LoVo (cell line): ENCODE measurements around the gene ACTR1B.
A peak's percentile ranks its signal among the peaks of the same experiment; 100 is the strongest.
"Not testable (repeated sequence)": the region's sequence is repeated elsewhere in the genome, so short reads cannot be mapped to it uniquely, and the experiment has no call there.

Experiments
- DNase-seq: peaks from one replicate; pipeline ENCODE4 v3.0.0-alpha.2; 2016; ENCODE audit warnings: low spot score

The ACTR1B gene

DNA sequence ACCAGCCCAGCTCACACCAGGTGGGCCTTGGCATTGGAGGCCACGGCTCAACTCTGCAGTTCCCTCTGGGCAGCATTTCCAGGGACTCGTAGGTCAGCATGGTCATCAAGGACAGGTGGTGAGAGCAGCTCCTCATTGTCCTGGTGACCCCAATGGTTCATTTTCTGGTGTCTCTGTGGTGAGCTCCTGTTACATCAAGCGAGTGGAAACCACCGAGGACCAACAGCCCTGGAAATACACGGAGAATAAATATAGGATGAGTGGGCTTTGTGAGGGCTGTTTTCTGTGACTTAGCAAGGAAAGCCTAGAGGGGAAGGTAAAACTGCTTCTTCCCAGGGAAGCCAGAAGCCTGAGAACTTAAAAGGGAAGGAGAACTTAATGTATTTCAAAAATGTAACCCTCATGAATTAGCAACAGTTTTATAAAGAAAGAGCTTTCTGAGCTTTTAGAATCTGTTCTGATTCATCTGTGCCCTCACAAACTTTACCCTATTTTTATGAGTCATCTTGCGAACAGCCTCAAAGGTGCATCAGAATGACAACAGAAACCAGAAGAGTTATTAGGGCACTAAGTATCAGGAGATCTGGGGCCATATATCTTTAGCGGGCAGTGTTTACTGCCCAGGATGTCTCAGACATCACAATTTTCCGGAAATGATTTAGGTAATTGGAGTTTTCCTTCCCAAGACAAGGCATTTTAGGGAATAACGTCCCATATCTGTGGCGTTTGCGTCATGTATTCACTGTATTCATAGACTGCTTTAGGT, 24.4 kb upstream of the ACTR1B start:
- DNase-seq, result no peak

DNA sequence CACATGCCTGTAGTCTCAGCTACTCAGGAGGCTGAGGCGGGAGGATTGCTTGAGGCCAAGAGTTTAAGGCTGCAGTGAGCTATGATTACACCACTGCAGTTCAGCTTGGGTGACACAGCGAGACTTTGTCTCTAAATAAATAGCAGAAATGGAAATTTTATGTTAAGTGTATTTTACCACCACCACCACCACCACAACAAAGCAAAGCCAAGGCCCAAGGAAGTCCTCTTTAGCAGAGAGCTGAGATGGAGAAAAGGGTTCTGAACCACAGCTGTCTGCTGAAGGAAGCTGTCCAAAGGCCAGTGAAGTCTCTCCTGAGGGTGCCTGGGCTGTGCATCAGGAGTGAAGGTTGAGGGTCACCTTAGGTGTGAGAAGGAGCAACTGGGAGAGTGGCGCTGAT, 23.4 kb upstream of the ACTR1B start:
- DNase-seq, result not testable (repeated sequence)

DNA sequence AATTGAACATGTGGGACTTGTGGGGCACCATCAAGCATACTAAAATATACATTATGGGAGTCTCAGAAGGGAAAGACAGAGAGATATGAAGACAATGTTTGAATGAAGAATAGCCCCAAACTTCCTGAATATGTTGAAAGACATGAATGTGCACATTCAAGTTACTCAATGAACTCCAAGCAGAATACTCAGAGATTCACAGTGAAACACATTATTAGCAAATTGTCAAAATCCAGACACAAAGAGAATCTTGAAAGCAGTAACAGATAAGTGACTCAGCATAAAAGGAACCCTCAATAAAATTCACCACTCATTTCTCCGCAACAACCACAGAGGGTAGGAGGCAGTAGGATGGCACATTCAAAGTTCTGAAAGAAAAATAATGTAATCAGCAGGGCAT, 14.5 kb upstream of the ACTR1B start:
- no peak for DNase-seq

DNA sequence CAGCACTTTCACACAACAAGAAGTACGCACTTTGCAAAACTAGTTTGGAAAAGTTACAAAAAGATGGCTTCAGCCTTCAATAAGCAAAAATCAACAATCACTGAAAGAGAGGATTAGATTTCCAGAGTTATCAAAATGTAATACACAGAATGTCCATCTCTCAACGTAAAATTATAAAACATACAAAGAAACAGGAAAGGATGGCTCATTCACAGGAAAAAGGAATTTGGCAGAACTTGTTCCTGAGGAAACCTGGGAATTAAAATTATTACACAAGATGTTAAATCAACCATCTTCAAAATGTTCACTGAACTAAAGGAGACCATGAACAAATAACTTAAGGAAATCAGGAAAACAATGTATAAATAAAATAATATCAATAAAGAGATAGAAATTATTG, 13.6 kb upstream of the ACTR1B start:
- no peak for DNase-seq

DNA sequence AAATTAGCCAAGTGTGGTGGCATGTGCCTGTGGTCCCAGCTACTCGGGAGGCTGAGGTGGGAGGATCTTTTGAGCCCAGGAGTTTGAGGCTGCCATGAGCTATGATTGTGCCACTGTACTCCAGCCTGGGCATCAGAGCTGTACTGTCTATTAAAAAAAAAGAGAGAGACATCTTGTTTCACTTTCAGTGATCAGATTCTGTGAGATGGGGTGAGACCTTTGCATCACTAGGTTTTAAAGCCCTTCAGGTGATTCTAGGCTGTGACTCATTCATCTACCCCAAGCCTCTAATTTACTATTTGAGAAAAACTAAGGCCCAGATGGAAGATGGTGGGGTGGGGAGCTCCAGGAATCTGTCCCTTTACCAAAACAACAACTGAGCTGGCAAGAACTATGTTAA, 12.8 kb upstream of the ACTR1B start:
- no peak for DNase-seq

DNA sequence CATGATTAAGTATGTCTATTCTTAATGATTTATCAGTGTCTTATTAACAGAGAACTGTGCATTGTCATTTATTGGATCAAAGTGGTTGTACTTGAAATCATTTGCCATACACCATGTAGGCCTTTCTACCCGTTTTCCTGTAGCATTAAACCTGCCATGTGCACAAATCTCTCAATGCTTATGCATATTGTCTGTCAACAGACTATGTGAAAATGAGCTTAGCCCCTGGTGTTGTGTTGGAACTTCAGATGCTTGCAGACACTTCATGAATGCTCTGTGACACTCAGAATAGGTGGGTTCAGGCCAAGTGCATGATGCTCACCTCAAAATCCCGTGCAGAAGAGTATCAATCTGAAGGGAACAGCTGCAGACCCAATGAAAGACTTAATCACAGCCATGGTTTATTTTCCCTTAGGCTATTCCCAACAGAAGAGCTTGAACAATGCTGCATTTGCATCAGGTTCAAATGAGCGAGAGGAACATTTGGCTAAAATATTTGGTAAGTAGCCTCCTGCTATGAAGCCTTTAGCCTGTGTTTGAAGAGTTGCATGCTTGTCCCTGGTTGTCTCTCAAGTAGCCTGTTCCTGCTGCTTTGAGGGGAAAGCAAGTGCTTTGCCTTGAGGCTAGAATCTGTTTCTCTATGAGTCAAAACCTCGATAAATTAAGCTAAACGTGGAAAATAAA, 11.7 kb upstream of the ACTR1B start:
- no peak for DNase-seq

DNA sequence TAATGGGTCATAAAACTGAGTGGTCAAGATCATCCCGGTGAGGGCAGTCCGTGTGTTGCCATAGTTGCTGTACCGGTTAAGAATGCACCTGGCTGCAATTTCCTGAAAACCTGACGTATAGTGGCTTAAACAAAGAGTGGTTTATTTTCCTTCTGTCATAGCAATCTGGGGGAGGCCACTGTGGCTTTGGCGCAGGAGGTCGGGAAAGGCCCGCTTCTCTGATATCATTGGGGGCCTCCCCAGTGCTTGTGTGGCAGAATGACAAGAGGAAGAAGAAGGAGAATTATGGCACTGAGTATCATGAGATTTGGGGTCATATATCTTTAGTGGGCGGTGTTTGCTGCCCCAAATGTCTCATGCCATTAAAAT, 10.1 kb upstream of the ACTR1B start:
- DNase-seq, result no peak

DNA sequence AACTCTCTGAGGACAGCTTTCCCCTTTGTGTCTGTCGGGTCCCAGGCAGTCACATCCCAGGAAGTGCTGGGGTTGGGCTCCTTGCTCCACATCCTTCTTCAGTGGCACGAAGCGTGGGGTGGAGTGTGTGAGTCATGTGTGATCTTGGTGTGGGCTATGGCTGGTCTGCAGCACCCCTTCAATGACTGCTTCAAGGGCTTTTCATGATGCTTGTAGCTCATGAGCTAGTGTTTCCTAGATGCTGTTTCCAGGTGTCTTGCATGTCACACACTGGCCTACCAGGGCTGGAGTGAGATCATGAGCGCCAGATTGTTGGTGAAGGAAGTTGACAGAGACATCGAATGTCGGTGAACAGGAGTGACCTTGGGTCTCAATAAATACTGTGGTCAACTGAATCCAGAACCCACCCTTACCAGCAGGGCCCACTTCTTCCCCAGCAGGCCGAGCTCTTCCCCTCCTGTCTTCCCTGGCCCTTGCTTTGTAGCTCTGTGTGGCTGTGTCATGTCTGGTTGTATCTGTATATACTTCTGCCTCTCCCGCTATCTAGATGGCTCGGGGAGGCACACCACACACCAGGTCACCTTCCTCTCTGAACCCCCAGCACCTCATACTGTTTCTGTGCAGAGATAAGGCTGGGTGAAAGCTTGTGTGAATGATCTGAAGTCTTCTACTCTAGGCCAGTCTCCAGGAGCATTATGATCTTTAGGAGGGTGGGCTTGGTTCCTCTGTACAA, 9.5 kb upstream of the ACTR1B start:
- DNase-seq, result no peak

DNA sequence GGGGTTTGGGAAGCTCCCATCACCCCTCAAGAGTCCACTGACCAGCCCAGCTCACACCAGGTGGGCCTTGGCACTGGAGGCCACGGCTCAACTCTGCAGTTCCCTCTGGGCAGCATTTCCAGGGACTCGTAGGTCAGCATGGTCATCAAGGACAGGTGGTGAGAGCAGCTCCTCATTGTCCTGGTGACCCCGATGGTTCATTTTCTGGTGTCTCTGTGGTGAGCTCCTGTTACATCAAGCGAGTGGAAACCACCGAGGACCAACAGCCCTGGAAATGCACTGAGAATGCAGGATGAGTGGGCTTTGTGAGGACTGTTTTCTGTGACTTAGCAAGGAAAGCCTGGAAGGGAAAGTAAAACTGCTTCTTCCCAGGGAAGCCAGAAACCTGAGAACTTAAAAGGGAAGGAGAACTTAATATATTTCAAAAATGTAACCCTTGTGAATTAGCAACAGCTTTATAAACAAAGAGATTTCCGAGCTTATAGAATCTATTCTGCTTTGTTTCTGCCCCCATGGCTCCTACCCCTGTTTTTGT, 8.8 kb upstream of the ACTR1B start:
- DNase-seq, result not testable (repeated sequence)

DNA sequence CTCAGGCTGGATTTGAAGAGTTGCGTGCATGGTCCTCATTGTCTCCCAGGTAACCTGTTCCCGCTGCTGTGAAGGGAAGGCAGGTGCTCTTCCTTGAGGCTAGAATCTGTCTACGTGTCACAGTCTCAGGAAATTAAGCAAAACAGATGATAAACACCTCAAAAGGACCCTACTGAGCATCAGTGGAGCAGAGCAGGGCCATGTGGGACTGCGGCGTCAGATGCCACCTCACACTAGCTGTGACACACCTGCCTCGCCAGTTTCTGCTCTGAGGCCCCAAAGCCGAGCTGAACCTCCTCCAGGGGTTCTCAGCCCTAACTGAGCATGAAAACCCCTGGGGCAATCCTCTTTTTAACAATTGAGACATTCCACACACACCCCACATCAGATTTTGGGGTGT, 7.7 kb upstream of the ACTR1B start:
- no peak for DNase-seq

DNA sequence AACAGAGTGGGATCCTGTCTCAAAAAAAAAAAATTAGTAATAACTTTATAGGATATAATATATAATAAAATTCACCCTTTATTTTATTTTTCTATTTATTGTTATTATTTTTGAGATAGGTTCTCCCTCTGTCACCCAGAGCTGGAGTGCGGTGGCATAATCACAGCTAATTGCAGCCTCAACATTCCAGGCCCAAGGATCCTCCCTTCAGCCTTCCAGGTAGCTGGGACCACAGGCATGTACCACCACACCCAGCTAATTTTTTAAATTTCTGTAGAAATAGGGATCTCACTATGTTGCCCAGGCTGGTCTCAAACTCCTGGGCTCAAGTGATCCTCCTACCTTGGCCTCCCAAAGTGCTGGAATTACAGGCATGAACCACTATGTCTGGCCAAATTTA, 6.6 kb upstream of the ACTR1B start:
- no peak for DNase-seq

DNA sequence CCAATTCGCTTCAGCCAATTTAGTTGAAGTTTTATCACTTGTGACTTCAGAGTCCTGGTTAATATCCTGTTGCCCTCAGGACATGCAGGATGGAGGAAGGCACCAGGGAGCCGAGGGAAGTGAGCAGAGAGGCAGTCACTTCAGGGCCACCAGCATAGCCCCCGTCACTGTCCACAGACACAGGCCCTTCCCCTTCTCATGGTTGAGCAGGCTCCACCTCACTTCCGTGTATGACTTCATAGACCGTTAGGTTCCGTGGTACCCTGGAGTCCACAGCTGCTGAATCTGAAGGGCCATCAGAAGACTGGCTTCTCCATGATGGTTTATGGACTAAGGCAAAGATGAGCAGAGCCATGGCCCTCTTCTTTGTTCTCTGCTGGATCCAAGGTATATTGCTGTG, 5.6 kb upstream of the ACTR1B start, which contains the start of gene C2orf92:
Gene C2orf92 (plus strand): TSS at position 266 of the 400 bp plus-strand sequence. CDS start 76 bp downstream, at position 342.
- no peak for DNase-seq

DNA sequence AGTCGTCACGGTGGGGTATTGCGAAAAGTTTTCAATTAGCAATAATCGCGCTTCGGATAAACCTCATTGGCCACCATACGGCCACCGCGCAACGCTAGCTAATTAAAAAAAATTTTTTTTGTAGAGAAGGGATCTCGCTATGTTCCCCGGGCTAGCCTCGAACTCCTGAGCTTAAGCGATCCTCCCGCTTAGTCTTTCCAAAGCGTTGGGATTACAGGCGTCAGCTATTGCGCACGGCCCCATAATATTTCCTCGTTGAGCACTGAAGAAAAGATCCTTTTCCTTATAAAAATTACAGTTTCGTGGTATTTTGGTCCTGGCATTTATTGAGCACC, 759 bp upstream of the ACTR1B start:
- no peak for DNase-seq

DNA sequence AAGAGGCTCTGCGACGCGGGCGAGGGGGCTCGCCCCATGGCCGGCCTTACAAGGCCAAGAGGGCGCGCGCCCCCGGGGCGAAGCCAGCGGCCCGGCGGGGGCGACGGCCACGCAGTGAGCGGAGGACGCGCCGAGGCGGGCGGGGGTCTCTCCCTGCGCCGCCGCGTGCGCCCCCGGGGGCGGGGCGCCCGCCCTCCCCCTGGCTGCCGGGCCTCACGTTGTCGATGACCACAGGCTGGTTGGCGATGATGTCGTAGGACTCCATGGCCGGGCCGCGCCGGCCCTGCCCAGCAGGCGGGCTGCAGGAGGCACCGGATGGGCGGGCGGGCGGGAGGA, 250 bp downstream of the ACTR1B start:
- DNase-seq, result no peak

DNA sequence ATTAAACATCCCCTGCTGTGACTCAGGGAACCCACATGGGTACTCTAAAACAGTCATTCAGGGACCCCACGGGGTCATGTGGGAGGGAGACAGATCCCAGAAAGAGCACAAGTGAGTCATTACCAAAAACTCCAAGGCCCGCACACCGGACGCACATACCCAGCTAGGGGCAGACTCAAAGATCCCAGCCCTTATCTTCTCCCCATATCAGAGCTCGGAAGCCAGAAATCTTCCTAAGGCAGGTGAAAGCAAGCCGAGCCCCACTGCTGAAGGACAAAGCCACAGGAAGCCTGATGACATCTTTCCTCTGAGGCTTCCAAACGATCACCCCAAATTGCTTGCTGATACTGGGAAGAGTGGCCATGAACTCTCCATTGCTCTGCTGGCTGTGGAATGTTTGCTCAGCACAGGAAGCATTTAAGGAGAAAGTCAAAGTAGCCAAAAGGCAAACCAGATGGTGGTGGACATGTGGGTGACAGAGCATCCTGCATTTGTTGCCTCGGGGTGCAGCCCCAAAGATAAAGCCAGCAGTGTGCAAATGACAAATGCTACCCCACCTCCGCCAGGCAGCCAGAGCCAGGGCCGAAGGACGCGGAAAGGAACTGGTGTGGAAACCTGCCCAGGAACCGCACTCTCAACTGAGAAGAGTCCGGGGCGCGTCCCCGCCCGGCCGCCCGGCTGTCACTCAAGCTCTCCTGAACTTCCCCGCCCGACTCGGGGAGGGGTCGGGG, 784 bp downstream of the ACTR1B start:
- peak; percentile 66 for DNase-seq

DNA sequence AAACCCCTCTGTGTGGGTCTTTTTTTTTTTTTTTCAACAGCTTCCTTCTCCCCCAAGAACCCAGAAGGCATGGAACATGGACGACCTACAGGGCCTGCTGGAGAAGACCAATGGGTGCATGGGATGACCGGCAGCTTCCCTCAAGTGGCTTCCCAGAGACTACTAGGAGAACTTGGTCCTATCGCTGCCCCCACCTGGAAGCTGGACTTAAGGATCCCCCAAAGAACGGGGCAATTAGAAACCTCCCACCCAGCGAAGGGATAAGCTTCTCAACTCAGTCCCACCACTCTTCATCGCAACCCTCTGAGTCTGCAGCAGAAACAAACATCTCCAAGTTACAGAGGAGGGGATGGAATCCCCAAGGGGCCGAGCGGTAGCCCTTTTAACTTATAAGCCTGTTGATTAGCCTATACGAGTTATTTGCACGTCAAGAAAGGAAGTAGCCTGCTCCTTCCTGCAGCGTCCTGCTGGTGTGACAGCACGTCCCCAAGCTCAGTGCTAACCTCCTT, 1.4 kb downstream of the ACTR1B start:
- no peak for DNase-seq

DNA sequence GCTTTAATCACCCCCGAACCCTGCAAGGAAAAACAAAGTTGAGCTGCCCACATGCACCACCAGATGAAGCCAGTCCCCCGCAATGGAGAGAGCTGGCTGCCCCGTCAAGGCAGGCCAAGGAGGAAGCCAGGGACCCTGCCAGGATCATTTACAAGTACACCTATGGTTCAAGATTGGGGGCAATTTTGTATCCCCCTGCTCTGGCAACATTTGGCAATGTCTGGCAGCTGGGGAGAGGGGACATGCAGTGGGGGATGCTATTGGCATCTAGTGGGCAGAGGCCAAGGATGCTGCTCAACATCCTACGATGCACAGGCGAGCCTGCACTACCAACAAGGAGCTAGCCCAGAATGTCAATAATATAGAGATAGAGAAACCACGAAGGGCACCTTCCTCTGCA, 1.9 kb downstream of the ACTR1B start:
- no peak for DNase-seq

DNA sequence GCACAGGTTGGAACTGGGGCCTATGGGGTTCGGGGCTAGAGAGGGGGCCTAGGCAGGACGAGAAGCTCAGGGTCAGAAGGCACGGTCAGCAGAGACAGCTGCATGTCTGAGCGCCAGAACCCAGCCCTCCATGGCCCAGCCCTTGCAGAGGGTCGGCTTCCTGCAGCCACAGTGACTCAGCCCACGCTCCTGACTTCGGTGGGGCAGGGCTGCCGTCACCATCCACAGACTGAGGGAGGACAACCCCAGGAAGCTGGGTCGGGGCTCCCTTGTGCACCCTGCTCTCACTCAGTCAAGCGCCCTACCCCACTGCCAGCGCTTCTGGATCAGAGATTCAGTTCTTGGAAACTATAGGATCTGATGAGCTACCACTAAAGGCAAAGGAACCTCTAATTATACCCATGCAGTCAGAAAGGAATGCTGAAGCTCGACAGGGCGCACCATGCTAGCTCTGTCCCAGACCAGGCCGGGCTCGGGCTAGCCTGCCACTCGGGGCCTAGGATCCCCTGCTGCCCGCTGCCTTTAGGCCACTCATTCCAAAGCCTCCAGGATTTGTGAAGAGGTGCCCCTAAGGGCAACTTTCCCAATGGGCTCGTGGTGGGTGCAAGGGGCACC, 3.0 kb downstream of the ACTR1B start:
- no peak for DNase-seq

DNA sequence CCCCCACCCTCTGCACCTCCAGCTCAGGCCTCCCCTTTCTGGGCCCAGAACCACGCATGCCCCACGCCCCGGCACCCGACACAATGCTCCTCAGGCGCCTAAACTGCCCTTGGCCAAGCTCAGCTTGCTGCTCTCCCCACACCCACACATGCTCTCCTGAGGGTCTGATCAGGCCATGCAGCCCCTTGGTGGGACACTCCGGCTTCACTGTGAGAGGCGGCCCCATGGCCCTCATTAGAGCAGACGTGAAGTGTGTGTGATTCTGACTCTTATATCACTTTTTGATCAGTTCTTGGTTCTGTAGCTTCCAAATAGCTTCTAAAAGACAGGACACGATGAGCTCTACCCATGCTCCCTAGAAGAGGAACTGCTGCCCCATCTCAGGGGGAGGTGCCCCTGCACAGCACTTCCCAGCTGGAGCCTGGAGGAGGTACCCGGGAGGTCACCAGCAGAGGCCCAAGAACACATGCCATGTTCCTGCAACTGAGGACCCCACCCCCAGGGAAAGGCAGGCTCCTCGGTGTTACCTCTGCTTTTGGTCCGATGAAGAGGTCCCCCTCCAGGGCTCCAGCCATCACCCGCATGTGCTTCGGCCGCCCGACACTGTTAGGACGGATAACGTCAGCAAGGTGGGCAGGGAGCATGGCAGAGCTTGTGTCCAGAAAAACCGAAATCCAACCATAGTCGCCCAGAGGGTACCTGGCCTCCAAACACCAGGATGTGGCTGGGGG, 3.6 kb downstream of the ACTR1B start:
- no peak for DNase-seq

DNA sequence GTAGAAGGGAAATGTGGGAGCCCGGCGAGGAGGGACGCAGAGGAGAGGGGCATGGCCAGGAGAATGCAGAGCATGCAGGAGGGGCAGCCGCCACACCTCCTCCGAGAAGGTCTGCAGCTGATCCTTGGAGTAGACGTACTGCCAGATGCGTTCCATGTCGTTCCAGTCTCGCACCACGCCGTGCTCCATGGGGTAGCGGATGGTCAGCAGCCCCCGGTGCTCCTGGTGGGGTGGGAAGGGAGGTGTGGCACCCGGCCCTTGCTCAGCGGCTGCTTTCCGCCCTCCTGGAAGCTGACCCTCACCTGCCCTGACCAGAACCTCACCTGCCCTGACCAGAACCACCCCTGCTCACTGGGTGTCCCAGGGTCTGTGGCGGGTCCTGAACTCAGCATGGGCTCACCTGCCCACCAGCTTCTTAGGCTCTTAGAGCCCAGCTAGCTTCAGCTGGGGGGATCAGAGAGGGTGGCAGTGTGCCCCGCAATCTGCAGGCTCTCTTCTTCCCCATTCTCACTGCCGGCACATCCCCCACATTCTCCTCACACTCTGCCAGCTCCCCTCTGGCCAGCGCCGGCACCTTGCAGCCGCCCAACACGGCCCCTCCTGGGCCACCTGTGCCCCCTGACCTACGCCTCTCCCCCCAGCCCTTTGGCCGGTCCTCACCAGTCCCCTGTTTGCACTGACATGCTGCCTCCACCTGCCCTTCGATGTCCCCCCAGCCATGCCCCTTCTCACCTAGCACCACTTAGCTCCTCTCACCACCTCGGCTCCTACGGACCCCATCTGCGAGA, 4.4 kb downstream of the ACTR1B start:
- DNase-seq, result no peak
